Measurements from ENCODE around the gene GALNT6.
A peak's percentile ranks its signal among the peaks of the same experiment; 100 is the strongest.

Gene GALNT6

DNA sequence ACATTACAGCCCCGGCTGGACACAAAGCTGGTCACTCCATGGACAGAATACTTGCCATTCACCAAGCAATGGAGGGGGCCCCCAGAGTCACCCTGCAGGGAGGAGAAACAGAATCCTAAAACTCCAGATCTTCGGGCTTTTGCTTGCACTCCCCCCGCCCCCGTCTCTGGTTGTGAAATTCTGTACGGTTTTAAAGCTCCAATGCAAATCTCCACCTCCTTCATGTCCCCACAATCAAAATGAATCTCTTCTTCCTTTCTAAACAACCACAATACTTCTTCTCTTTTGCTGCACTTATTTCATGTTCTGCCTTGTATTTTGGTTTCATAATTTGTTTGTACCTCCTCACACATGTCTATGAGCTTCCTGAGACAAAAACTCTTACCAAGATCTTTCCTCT lies 61.5 kb downstream of the GALNT6 start:
- Histone ChIP-seq H4K20me1 (ENCODE audit: insufficient read depth, low read length) (no peaks in the 10 kb centered on the region), H3K4me1 (ENCODE audit: low read length) (peaks cover 26% of the 10 kb centered on the region), H3K9ac (ENCODE audit: low read length) (no peak overlapping the region), H3K27me3 (ENCODE audit: low read depth, low read length) (no peaks in the 10 kb centered on the region), H3K4me3 (ENCODE audit: low read length) (no peak overlapping the region), H3K9me3 (ENCODE audit: insufficient read depth, low read length) (no peaks in the 10 kb centered on the region), H3K4me2 (ENCODE audit: low read length) (peak overlapping the region; percentile 32), H3K36me3 (replicated peaks; ENCODE audit: low read depth, low read length) (no peaks in the 10 kb centered on the region), H3K79me2 (ENCODE audit: low read length) (no peaks in the 10 kb centered on the region), H2AFZ (ENCODE audit: low read depth, low read length) (peak overlapping the region; percentile 27; the same call in 1 of the 2 replicates), H3K27ac (ENCODE audit: low read length) (no peak overlapping the region)
- TF ChIP-seq CTCF (IDR thresholded peaks at IDR 0.05; ENCODE audit: low read depth, low read length) (no peak), EZH2phosphoT487 (IDR thresholded peaks at IDR 0.05; ENCODE audit: low read depth) (no peak)

DNA sequence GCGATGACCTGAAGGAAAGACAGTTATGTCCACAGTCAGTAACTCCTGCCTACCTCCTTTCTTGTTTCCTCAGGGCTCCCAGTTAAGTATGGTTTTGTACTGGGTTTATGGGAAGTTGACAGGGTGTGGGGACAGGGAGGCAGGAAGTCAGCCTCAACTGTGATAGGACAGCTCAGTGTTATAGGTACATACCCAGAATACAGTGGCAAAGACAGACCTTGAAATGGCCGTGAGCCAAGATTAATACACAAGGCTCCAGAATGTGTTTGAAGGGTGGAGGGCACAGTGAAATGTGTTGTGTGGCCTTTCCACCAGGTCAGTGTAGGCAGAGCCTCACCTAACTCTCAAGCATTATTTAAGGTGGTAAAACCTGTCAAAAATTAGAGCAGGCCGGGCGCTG lies 62.6 kb downstream of the GALNT6 start:
- H3K9ac ChIP-seq (ENCODE audit: low read length): no peak overlapping the region
- no peaks in the 10 kb centered on the region for H3K9me3 ChIP-seq (ENCODE audit: insufficient read depth, low read length)
- H3K27me3 ChIP-seq (ENCODE audit: low read depth, low read length): no peaks in the 10 kb centered on the region
- no peak overlapping the region for H2AFZ ChIP-seq (ENCODE audit: low read depth, low read length)
- no peaks in the 10 kb centered on the region for H3K36me3 ChIP-seq (replicated peaks; ENCODE audit: low read depth, low read length)
- no peak overlapping the region for H3K4me3 ChIP-seq (ENCODE audit: low read length)
- H3K27ac ChIP-seq (ENCODE audit: low read length): no peak overlapping the region
- TF ChIP-seq CTCF (IDR thresholded peaks at IDR 0.05; ENCODE audit: low read depth, low read length): no peak
- no peaks in the 10 kb centered on the region for H4K20me1 ChIP-seq (ENCODE audit: insufficient read depth, low read length)
- H3K4me2 ChIP-seq (ENCODE audit: low read length): no peak overlapping the region
- H3K79me2 ChIP-seq (ENCODE audit: low read length): peaks cover 8% of the 10 kb centered on the region
- H3K4me1 ChIP-seq (ENCODE audit: low read length): peaks cover 32% of the 10 kb centered on the region

DNA sequence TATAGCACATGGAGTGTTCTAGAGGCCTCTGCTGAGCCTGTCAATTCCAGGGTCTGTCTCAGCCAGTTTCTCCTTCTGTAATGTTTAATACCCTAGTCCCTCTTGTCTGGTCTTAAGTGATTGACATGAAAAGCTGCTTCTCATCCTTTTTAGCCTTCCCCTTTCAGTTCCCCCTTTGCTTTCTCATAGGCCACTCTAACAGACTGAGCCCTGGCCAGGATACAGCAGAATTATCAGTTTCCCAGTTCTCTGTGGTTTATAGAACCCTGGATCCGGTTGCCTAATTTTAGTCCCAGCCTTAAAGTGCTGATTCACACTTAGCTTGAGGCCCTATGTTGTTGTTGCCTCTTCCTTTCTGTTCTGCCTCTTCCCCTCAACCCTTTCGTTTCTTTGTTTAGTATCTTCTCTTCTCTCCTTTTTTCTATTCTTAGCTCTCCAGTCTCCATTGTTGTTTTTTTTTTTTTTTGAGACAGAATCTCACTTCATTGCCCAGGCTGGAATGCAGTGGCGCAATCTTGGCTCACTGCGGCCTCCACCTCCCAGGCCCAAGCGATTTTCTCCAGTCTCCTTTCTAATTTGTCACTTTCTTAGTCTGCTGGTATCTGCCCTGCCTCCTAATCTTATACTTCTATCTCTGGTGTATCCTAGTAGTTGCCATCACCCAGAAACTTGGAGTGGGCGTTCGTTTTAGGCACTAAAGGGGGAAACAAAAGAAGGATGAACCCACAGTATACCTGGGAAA lies 64.3 kb downstream of the GALNT6 start:
- H3K9ac ChIP-seq (ENCODE audit: low read length): peak overlapping the region; percentile 2; the same call in 1 of the 2 replicates
- no peaks in the 10 kb centered on the region for H3K27me3 ChIP-seq (ENCODE audit: low read depth, low read length)
- no peaks in the 10 kb centered on the region for H4K20me1 ChIP-seq (ENCODE audit: insufficient read depth, low read length)
- no peaks in the 10 kb centered on the region for H3K9me3 ChIP-seq (ENCODE audit: insufficient read depth, low read length)
- H2AFZ ChIP-seq (ENCODE audit: low read depth, low read length): 0 out of 2 replicates have a peak overlapping the region, but pooled peaks have one; percentile 10
- TF ChIP-seq CTCF (IDR thresholded peaks at IDR 0.05; ENCODE audit: low read depth, low read length) (no peak), EZH2phosphoT487 (IDR thresholded peaks at IDR 0.05; ENCODE audit: low read depth) (no peak)
- peaks cover 7% of the 10 kb centered on the region for H3K36me3 ChIP-seq (replicated peaks; ENCODE audit: low read depth, low read length)
- H3K79me2 ChIP-seq (ENCODE audit: low read length): peaks cover 22% of the 10 kb centered on the region
- peak overlapping the region; percentile 55 for H3K27ac ChIP-seq (ENCODE audit: low read length)
- no peak overlapping the region for H3K4me3 ChIP-seq (ENCODE audit: low read length)
- peak overlapping the region; percentile 45 for H3K4me2 ChIP-seq (ENCODE audit: low read length)
- peaks cover 41% of the 10 kb centered on the region for H3K4me1 ChIP-seq (ENCODE audit: low read length)

- H3K27me3 ChIP-seq (ENCODE audit: low read depth, low read length): no peaks in the 10 kb centered on the region
- H3K4me1 ChIP-seq (ENCODE audit: low read length): peaks cover 39% of the 10 kb centered on the region
- H3K36me3 ChIP-seq (replicated peaks; ENCODE audit: low read depth, low read length): peaks cover 11% of the 10 kb centered on the region
- H3K79me2 ChIP-seq (ENCODE audit: low read length): peaks cover 23% of the 10 kb centered on the region
- no peak overlapping the region for H3K9ac ChIP-seq (ENCODE audit: low read length)
- H3K9me3 ChIP-seq (ENCODE audit: insufficient read depth, low read length): no peaks in the 10 kb centered on the region
- no peak overlapping the region for H3K4me2 ChIP-seq (ENCODE audit: low read length)
- H4K20me1 ChIP-seq (ENCODE audit: insufficient read depth, low read length): no peaks in the 10 kb centered on the region
- no peak overlapping the region for H2AFZ ChIP-seq (ENCODE audit: low read depth, low read length)
- H3K27ac ChIP-seq (ENCODE audit: low read length): no peak overlapping the region
- no peak overlapping the region for H3K4me3 ChIP-seq (ENCODE audit: low read length)
- TF ChIP-seq EZH2phosphoT487 (IDR thresholded peaks at IDR 0.05; ENCODE audit: low read depth) (no peak), CTCF (IDR thresholded peaks at IDR 0.05; ENCODE audit: low read depth, low read length) (no peak)
Observed at GRCh38 chr12:51324953-51325352, 66.3 kb downstream of the GALNT6 start.

Data from OCI-LY3 (cell line).